DMS53 (cell line): ENCODE measurements around the gene USP43.

ENCODE experiments used
- DNase-seq: peaks from one replicate; lab custom pipeline; 2025; lab: John Stamatoyannopoulos, UW

Gene USP43

DNA sequence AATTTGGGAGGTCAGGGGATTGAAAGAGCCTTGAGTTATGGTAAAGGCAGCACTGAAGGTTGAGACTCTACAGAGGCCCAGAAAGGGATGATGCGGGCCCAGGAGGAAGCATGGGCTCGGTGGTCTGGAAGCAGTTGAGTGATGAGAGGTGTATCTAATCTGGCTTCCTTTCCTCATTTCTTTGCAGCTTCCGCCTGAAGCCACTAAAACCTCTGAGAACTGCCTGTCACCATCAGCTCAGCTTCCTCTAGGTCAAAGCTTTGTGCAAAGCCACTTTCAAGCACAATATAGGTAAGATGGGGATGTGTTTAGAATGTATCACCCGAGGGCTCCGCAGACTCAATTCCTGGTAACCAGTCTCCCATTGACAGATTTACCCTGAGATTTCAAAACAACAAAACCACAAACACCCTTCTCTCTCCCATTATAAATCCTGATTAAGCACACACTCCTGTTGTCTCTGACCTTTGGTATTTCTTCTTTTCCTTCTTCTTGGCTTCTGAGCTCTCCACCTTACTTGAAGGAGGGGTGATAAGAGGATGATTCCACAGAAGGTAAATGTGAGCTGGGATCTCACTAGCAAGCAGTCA, 21.2 kb downstream of the USP43 start:
- no peak for DNase-seq

DNA sequence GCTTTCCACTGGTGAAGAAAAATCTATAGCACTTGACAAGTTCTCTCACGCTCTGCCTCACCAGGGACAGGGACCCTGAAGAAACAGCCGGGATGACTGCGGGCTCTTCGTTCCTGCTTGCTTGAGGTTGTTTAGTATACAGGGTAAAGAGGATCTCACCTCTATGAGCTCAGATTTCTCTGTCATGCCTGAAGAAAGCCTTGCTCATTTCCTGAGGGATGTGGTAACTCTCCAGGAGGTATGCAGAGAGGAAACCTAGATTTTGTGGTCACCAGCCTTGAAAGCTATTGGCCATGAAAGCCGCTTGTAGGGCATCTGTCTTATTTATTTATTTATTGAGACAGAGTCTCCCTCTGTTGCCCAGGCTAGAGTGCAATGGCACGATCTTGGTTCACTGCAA, 23.2 kb downstream of the USP43 start:
- no peak for DNase-seq

DNA sequence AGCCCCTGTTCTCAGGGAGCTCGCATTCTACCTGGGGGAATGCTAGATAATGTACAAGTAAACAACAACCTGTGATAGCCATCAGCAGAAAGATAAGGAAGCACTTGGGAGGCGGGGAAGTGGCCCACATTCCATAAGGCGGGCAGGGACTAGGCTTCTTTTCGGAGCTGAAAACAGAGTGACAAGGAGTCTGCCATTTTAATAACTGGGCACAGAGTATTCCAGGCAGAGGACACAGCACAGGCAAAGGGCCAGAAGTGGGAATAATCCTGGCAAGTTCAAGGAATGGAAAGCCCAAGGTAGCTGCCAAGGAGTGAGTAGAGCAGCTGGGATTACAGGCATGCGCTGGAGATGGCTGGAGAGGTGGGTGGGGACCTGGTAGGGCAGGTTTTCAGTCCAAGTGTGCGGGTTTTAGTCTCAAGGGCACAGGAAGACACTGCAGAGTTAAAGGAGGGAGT, 24.3 kb downstream of the USP43 start:
- DNase-seq: no peak

DNA sequence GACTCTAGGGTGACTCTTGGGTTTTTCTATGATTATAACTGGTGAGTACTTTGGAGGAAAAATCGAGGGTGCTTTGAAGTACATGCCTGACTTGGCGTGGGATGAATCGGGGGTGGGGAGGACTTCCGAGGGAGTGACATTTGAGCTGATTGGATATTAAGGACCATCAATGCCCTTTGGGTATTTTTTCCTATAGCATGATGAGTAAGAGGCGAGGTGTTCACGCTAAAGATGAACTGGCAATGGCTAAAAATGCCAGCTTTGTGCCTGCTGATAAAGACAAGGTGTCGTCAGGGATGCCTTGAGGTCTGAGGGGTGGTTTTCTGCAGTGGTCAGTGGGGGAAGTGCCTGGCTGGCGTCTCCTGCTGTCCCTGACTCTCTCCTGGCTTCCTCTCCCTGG, 25.3 kb downstream of the USP43 start:
- DNase-seq: no peak

DNA sequence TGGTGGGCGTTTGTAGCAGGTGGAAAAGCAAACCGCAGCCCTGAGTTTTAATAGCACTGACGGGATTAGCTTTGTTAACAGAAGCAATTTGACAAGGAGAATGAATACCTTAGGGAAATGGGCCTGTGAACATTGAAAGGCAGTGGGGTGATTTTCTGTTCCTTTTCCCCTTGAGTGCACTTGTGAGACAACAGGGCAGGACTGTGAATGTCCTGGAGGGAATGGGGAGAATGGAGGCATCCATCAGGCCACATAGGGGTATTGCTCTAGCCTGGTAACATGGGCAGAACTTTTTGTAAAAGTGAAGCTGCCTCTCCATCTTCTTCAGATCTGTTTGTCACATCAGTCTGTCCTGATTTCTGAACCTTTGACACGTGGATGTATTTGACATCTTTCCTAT, 26.2 kb downstream of the USP43 start:
- DNase-seq: no peak

DNA sequence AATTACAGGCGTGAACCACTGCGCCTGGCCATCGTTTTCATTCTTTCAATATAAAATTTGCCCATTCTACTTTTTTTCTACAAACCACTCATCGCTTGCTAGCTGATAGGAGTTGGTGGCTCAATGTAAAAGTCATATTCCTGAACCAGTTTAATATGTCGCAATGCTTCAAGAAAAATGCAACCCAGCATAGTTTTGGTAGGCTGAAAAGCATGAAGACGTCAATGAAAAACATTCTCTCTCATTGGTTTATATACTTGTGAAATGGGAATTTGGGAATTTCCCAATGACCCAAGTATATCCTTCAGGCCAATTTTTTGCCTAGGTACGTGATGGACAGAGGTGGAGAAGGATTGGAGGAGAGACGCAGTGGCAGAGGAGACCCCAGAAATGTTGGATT, 26.9 kb downstream of the USP43 start:
- no peak for DNase-seq

DNA sequence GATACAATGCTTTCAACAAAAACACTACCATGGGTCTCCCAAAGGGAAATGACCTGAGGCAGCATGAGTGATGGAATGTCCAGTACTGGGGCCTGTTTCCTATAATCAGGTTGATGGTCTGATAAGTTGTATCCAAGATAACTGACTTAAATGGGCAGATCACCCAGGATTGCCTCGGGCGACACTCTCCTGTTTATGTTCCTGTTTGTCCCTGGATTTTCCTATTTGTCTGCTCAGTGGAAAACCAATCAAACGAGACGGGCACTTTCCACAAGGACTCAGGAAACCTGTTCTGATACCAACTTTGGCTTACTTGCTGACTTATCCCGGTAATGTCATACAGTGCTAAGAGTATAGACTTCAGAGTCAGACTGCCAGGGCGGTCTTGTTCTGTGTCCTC, 27.4 kb downstream of the USP43 start:
- DNase-seq: no peak

DNA sequence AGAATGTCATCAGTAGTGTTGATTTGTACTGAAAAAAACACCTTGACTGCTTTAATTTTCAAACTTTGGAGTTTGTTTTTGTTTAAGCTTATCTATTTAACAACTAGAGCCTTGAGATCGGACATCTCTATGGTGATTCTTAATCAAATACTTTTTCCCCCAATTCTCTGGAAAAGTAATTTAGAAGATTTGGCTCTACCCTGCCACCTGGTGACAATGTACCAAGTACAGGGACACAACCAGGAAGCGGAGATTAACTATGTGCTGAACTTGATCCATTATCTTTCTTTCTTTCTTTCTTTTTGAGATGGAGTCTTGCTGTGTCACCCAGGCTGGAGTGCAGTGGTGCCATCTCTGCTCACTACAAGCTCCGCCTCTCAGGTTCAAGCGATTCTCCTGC, 30.8 kb downstream of the USP43 start:
- peak; percentile 19 for DNase-seq

DNA sequence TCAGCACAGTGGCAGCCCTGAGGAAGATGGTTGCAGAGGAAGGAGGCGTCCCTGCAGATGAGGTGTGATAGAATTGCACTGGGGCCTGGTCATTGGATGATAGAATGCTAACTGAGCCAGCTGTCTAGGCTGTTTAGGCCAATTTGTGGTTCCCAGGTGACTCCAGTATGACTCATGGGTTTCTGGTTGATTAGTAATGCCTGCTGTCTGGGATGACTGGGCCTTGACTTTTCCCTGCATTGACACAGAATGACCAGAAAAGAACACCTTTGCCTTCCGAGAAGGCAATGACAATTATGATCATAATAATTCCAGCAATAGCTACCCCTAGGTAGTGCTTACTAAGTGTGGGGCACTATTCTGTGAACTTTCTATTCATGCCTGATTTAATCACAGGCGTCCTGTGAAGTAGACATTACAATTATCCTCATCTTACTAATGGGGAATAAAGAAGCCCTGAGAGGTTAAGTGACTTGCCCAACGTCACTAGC, 31.5 kb downstream of the USP43 start:
- DNase-seq: peak; percentile 60

DNA sequence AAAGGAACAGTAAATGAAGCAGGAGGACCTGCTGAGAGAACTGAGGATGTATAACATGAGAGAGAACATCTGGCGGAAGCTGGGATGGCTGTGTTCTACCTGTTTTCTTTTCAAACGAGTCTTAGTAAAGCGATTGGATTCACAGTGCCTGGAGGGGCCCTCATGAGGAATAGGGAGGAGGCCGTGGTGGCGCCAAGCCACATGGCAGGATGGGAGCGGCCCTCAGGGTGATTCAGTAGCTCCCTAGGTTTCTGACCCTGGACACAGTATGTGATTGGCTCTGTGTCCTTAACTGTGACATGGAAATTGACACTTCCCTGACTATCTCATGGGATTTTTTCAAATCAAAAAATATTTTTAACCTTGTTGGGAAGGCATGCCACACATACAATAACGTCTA, 32.1 kb downstream of the USP43 start:
- no peak for DNase-seq

DNA sequence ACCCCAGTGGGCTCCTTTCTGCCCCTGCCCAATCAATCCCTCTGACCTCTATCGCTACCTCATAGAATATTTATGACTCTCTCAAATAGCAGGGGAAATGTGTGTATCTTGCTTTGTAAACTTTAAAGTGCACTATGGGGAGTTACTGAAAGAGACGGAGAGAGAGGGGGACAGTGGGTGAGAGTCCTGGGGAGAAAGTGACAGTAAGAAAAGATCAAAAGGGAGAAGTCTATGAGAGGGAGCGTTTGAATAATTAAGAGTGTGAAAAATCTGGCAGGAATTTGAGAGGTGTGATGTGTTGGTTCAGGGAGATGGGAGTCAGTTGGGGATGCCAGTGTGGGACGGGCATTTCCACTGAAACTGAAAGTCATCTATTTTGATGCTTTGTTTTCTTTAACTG, 32.6 kb downstream of the USP43 start:
- DNase-seq: no peak

DNA sequence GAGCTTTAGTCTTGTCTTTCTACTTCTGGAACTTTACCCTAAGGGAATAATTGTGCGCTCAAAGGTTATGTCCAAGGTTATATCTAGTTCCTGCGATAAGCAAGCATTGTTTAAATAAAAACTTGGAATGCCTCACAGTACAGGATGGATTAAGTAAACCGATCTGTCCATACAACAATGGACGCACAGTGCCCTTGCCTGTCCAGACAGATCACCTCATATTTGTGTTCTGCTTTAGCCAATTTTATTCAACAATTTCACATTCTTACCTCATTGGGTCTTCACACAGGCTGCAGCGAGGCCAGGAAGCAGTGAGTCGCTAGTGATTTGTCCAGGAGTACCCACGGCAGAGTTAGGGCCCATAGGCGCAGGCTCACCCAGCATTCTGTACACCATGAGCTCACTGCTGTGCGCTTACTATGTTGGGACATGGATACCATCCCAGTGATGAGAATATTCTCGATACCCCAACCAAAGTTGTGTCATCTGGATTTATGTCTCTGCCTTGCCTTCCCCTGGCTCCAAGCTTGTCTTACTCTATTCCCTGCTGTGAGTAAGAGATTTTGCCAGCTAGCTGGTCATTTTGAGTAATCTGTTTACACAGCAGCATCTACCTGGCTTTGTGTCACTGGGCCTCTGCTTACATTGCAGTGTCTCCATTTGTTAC, 39.8 kb downstream of the USP43 start:
- DNase-seq: no peak

DNA sequence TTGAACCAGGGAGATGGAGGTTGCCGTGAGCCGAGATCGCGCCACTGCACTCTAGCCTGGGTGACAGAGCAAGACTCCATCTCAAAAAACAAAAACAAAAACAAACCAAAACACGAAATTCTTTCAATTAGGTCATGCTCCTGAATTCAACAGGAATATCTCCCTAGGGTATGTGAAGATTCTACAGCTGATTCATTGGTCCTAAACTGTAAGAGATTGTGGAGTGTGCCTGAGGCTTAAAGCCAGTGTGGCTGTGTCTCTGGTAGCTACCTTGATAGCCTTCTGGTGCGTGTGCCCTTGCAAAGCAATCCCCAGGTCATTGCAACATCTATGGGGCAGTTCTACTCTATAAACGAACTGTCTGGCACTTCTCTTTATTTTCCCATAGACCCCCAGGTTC, 48.4 kb downstream of the USP43 start:
- no peak for DNase-seq

DNA sequence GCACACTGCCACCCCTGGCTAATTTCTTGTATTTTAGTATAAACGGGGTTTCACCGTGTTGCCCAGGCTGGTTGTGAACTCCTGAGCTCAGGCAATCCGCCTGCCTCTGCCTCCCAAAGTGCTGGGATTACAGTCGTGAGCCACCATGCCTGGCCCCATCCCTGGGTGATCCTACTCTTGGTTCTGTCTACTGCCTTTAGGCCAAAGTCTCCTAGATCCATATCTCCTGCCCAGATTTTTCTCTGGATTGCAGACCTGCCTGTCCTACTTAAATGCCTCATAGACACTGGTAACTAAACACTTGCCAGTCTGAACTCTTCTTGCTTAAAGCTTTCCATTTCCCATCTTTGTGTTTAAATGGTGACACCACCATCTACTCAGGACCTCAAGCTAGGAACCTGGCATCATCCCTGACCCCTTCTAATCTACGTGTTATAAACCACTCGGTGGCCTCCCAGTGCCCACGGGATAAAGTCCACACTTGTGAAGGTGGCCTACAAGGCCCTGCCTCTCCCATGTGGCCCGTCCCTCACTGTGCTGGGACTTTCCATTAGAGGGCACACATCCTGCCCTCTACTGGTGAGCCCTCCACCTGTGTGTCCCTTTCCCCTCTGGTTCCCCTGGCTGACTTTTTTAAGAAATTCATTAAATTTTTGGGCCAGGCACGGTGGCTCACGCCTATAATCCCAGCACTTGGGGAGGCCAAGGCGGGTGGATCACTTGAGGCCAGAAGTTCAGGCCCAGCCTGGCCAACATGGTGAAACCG, 51.1 kb downstream of the USP43 start:
- no peak for DNase-seq

DNA sequence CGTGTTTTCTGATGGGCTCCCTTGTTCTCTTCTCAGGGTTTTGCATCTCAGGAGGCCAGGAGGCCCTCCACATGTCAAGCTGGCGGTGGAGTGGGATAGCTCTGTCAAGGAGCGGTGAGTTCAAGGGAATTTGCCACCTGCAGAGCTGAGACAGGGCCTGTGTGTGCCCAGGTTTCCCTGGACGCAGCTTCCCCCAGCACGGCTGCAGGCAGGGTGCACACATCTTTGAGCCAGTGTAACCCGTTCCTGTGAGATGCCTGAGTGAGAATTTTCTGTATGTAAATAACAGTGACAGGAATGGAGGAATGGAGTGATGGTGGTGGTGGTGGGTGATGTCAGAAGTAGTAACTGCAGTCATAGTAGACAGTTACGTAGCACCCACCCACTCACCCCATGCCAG, 54.8 kb downstream of the USP43 start:
- no peak for DNase-seq

DNA sequence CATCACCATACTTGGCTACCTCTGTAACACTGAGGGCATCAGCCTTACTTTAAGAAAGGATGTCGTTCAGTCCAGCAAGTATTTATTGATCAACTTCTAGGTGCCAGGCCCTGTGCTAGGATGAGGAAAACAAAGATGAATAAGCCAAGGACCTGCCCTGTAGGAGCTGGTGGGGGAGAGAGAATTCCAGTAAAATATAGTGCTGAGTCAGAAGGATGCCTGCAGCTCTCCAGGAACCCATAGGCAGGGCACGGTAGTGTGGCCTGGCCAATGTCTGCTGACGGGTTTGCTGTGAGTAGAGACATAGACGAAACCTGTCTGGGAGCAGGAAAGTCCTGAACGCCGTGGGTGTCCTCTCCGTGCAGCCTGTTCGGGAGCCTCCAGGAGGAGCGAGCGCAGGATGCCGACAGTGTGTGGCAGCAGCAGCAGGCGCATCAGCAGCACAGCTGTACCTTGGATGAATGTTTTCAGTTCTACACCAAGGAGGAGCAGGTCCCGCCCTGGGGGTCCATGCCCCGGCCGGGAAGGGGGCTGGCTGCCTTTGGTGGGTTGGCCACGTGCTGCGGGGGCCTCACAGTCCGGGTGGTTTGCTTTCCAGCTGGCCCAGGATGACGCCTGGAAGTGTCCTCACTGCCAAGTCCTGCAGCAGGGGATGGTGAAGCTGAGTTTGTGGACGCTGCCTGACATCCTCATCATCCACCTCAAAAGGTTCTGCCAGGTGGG, 55.6 kb downstream of the USP43 start:
- no peak for DNase-seq

DNA sequence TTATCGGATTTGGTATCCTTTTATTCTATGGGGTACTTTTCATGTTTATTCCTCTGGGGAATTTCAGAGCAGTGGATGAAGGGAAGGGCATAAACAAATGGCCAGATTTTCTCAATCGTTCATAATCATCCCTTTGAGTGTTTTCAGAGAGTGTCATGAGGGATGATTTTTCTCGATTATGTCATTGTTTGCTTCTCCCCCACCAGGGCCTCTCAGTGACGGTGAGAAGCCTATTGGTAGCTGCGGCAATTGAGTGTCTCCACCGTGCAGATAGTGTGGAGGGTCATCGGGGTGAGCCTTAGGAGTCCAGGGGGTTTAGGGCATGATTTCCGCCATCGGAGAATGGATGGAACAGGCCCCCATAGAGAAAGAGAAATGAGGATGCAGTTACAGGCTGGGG, 57.2 kb downstream of the USP43 start:
- DNase-seq: no peak

DNA sequence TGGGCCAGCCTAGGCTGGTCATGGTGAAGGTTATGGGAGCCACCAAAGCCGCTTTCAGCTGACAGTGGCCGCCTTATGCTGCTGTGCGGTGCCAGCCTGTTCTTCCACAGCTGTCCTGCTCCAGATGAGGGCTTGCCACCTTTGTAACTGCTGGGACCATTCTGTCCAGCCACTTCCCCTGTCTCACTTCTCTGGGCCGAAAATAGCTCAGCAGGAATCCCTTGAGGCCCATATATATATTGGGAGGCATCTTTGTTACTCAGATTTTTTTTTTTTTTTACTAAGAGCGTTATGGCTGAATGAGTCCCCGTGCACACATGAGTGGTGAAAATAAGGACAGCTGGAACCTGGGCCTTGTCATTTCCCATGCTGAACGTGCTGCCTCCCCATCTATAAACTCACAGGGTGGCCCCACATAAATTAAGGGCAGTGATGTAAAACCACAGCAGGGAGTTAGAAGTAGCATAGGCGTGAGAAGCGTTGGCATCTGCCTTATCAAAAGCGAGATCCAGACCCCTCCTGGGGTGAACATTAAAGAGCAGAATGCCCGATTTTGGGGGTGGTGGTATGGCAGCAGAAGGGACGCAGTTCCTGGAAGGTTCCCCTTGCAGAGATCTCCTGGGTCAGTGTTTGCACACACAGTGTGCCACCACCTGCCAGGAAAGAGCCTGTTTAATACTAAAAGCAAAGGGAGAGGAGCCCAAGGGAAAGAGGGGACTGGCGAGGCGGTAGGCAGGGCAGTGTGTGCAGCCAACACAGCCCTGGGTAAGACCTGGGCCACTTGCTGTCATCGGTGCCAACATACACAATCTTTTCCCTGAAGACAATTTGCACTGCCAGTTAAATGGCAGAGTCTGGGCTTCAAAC, 57.8 kb downstream of the USP43 start:
- DNase-seq: no peak

DNA sequence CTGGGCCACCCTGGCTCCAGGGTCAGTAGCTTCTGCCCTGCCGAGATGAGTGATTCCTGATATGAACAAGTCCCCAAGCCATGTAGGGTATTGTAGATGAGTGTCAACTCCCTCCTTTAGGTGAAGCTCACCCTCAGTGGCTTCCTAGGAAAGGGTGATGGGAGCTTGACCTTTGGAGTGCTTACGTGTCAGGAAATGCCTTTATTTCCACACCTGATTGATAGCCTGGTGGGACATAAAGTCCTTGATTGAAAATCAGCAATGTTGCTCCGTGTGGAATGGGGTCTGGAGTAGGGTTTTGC, 58.4 kb downstream of the USP43 start:
- no peak for DNase-seq

DNA sequence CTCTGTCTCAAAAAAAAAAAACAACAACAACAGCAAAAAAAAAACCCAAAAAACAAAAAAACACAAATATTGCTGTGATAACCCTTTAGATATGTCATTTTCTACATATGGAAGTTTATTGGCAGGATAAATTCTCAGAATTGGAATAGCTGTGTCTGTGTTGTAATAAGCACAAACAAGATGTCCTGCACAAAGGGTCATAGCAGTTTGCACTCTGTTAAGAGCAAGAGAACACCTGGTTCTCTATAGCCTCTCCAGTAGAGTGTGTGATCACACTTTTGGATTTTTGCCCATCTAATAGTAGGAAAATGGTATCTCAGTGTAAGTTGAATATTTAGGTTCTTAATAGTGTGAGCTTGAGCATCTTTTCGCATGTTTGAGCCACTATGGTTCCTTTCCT, 60.4 kb downstream of the USP43 start:
- DNase-seq: no peak

DNA sequence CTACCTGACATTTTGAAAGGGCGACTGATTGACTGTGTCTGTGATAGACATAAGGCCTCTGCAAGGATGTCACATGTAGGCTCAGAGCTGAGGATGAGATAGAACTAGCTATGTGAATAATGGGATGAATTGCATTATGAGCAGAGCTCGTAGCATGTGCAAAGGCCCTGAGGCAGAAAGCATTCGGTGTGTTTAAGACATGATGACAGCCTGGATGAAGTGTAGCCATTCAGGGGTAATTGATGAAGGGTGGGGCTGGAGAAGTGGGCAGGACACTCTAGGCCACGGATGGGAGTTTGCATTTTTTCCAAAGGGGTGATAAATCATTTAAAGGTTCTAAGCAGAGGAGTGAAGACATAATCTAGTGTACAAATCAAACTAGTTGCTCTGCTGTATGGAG, 62.6 kb downstream of the USP43 start:
- no peak for DNase-seq

DNA sequence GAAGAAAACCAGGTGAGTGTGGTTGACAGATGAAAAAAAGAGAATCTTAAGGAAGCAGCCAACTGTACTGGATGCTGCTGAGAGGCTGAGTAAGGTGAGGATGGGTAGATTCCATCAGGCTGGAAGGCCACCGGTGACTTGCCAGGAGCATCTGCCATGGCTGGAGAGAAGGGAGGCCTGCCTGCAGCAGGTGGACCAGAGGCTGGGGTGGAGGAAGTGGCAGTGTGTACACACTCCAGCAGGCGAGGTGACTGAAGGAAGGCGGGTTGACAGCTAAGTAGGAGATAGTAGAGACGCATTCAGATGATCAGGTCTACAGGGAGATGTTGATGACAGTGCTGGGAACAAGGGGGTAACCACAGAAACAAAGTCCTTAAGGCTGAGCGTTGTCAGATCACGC, 69.5 kb downstream of the USP43 start:
- DNase-seq: no peak
